Cardiac fibroblast (primary cell): ENCODE data around the gene GPR18.

ENCODE experiments used
- DNase-seq, 2 donors: peaks; one replicate each; pipeline versions ENCODE4 v3.0.0 to v3.0.0-alpha.2; 2010; ENCODE audit warnings: low read depth in 2 of 2
- H3K4me3 ChIP-seq, 2 donors: replicated peaks in 1 of 2; 1 replicate in 1 of 2; 2 replicates in 1 of 2; pipeline ENCODE4 v1.5.1; 2011; ENCODE audit warnings: low read depth in 2 of 2, low read length in 2 of 2, mild to moderate bottlenecking in 2 of 2, moderate library complexity in 1 of 2
- CTCF ChIP-seq: IDR thresholded peaks from one replicate; pipeline ENCODE4 v1.5.1; 2011; ENCODE audit warnings: low read depth, mild to moderate bottlenecking, low read length, inconsistent platforms

The GPR18 gene

GRCh38 chr13:99228737-99229691, 29.2 kb downstream of the GPR18 start:
- no peak for TF ChIP-seq CTCF
- peak; percentile 21 to 59 for DNase-seq
- H3K4me3 ChIP-seq: no peak overlapping the region

- no peak for DNase-seq
- no peak for TF ChIP-seq CTCF
- no peak overlapping the region for H3K4me3 ChIP-seq
These were observed 30.1 kb downstream of the GPR18 start for GRCh38 chr13:99227909-99228688.

- TF ChIP-seq CTCF: no peak
- H3K4me3 ChIP-seq: no peak overlapping the region
- no peak for DNase-seq
These were observed 30.8 kb downstream of the GPR18 start for GRCh38 chr13:99227331-99227900.

GRCh38 chr13:99226513-99226912, 31.7 kb downstream of the GPR18 start:
- TF ChIP-seq CTCF: no peak
- DNase-seq: no peak
- no peak overlapping the region for H3K4me3 ChIP-seq

- no peak for TF ChIP-seq CTCF
- no peak overlapping the region for H3K4me3 ChIP-seq
- no peak for DNase-seq
These were observed 33.1 kb downstream of the GPR18 start for GRCh38 chr13:99225078-99225477.

GRCh38 chr13:99224021-99224420, 34.2 kb downstream of the GPR18 start:
- no peak overlapping the region for H3K4me3 ChIP-seq
- TF ChIP-seq CTCF: no peak
- DNase-seq: no peak
